IMR-90 (cell line): ENCODE data around the gene PTPRG. TPM values are rescaled to one million over a fixed set of nuclear protein-coding genes. Genes with fewer than 3 reads are reported as not detected.

Source experiments
- ATAC-seq: fragments of 200-7000 bp; cut with Tn5 transposase; 2 replicates; pipeline ENCODE4 v1.9.1; 2020; ENCODE audit warnings: low read depth, mild to moderate bottlenecking, moderate library complexity
- BruUV-seq: library from RNA; stranded (reverse); fragments of 400-500 nt; replicated peaks from 2 replicates; lab custom pipeline; 2021; lab: Mats Ljungman, UMichigan
- CTCF ChIA-PET: fragments of 300-600 bp; formaldehyde crosslinking; extraction: SDS; loops from one replicate; lab custom pipeline; 2021; ENCODE audit warnings: antibody characterized with exemption; lab: Yijun Ruan, JAX
- POLR2A ChIA-PET: fragments of 300-600 bp; sonication (Branson Sonifier 250); formaldehyde crosslinking; loops from one replicate; lab custom pipeline; 2022; ENCODE audit warnings: antibody characterized with exemption; ENCODE audit not compliant: unreplicated experiment; lab: Charles Lee
- DNase-seq: peaks from one replicate; pipeline ENCODE4 v3.0.0; 2013
- H2AFZ ChIP-seq: replicated peaks from 2 replicates; pipeline ENCODE3; 2013; ENCODE audit warnings: low read length, mild to moderate bottlenecking; ENCODE audit not compliant: poor library complexity
- H2AK5ac ChIP-seq: 2 replicates; pipeline ENCODE4 v1.6.1; 2013; ENCODE audit warnings: low read depth, low read length, inconsistent platforms
- H2AK9ac ChIP-seq: replicated peaks from 2 replicates; pipeline ENCODE3; 2013; ENCODE audit warnings: mild to moderate bottlenecking, low read depth, low read length, moderate library complexity; ENCODE audit not compliant: poor library complexity
- H2BK120ac ChIP-seq: 2 replicates; pipeline ENCODE4 v1.6.1; 2013; ENCODE audit warnings: low read depth, low read length, inconsistent platforms
- H2BK15ac ChIP-seq: 3 replicates; pipeline ENCODE4 v1.6.1; 2013; ENCODE audit warnings: low read depth, low read length, inconsistent platforms
- H2BK20ac ChIP-seq: 2 replicates; pipeline ENCODE4 v1.6.1; 2013; ENCODE audit warnings: low read depth, mild to moderate bottlenecking, inconsistent platforms, low read length, moderate library complexity
- H2BK5ac ChIP-seq: 2 replicates; pipeline ENCODE4 v1.6.1; 2013; ENCODE audit warnings: mild to moderate bottlenecking, low read depth, low read length, inconsistent platforms; ENCODE audit not compliant: poor library complexity, severe bottlenecking
- H3K14ac ChIP-seq: replicated peaks from 2 replicates; pipeline ENCODE4 v1.6.1; 2013; ENCODE audit warnings: low read depth, low read length, inconsistent platforms
- H3K18ac ChIP-seq: 2 replicates; pipeline ENCODE4 v1.6.1; 2013; ENCODE audit warnings: low read depth, low read length, control low read depth
- H3K23ac ChIP-seq: 2 replicates; pipeline ENCODE4 v1.6.1; 2013; ENCODE audit warnings: low read depth, low read length, inconsistent platforms
- H3K27ac ChIP-seq: 2 replicates; pipeline ENCODE4 v1.5.1; 2013; ENCODE audit warnings: mild to moderate bottlenecking, control low read depth, low read length; ENCODE audit not compliant: insufficient read depth
- H3K27me3 ChIP-seq: 2 replicates; pipeline ENCODE4 v1.6.1; 2013; ENCODE audit warnings: low read length; ENCODE audit not compliant: control insufficient read depth, insufficient read depth
- H3K36me3 ChIP-seq: 2 replicates; pipeline ENCODE4 v1.6.1; 2013; ENCODE audit warnings: low read length, mixed read lengths; ENCODE audit not compliant: control insufficient read depth, insufficient read depth
- H3K4ac ChIP-seq: 2 replicates; pipeline ENCODE4 v1.6.1; 2013; ENCODE audit warnings: low read depth, low read length, inconsistent platforms
- H3K4me1 ChIP-seq: 2 replicates; pipeline ENCODE4 v1.6.1; 2013; ENCODE audit warnings: low read length, mixed read lengths; ENCODE audit not compliant: control insufficient read depth, insufficient read depth
- H3K4me2 ChIP-seq: 2 replicates; pipeline ENCODE4 v1.6.1; 2013; ENCODE audit warnings: low read depth, mild to moderate bottlenecking, control low read depth, low read length, moderate library complexity
- H3K4me3 ChIP-seq: 2 replicates; pipeline ENCODE4 v1.5.1; 2013; ENCODE audit warnings: low read depth, mild to moderate bottlenecking, control low read depth, low read length, moderate library complexity; ENCODE audit not compliant: insufficient read depth
- H3K56ac ChIP-seq: 2 replicates; pipeline ENCODE4 v1.6.1; 2013; ENCODE audit warnings: low read length, inconsistent platforms; ENCODE audit not compliant: insufficient read depth; ENCODE audit errors: extremely low read depth
- H3K79me1 ChIP-seq, 2 experiments: 2 replicates each; pipeline ENCODE4 v1.6.1; 2013; ENCODE audit warnings: low read length in 2 of 2, inconsistent platforms in 1 of 2, low read depth in 1 of 2
- H3K9ac ChIP-seq: 2 replicates; pipeline ENCODE4 v1.6.1; 2013; ENCODE audit warnings: low read depth, low read length, control low read depth
- H3K9me1 ChIP-seq: 2 replicates; pipeline ENCODE4 v1.6.1; 2013; ENCODE audit warnings: low read length, inconsistent platforms; ENCODE audit not compliant: insufficient read depth
- H3K9me3 ChIP-seq: 2 replicates; pipeline ENCODE4 v1.6.1; 2013; ENCODE audit warnings: low read length; ENCODE audit not compliant: control insufficient read depth, insufficient read depth
- H4K20me1 ChIP-seq: 2 replicates; pipeline ENCODE4 v1.6.1; 2013; ENCODE audit warnings: low read length, inconsistent platforms; ENCODE audit not compliant: insufficient read depth
- H4K5ac ChIP-seq: 2 replicates; pipeline ENCODE4 v1.6.1; 2013; ENCODE audit warnings: mild to moderate bottlenecking, low read depth, low read length, control low read depth
- H4K8ac ChIP-seq, 2 experiments: 2 replicates each; pipeline ENCODE4 v1.6.1; 2013; ENCODE audit warnings: low read depth in 2 of 2, low read length in 2 of 2, control low read depth in 1 of 2, inconsistent platforms in 1 of 2
- H4K91ac ChIP-seq: 2 replicates; pipeline ENCODE4 v1.6.1; 2013; ENCODE audit warnings: low read depth, low read length, inconsistent platforms; ENCODE audit not compliant: insufficient read depth
- BHLHE40 ChIP-seq: fragments of 150-350 bp; IDR thresholded peaks from 2 replicates; pipeline ENCODE4 v1.6.1; 2016; ENCODE audit warnings: mild to moderate bottlenecking, low read depth, low read length
- CHD1 ChIP-seq: IDR thresholded peaks from 2 replicates; pipeline ENCODE4 v1.6.1; 2012; ENCODE audit warnings: low read depth, low read length, improper control_type of control experiment
- MAFK ChIP-seq: IDR thresholded peaks from 2 replicates; pipeline ENCODE4 v1.6.1; 2012; ENCODE audit warnings: low read depth, low read length, improper control_type of control experiment
- MAZ ChIP-seq: IDR thresholded peaks from 2 replicates; pipeline ENCODE4 v1.6.1; 2012; ENCODE audit warnings: low read depth, mild to moderate bottlenecking, low read length, improper control_type of control experiment, moderate library complexity, borderline replicate concordance
- MXI1 ChIP-seq: IDR thresholded peaks from 2 replicates; pipeline ENCODE4 v1.6.1; 2012; ENCODE audit warnings: low read depth, mild to moderate bottlenecking, low read length, moderate library complexity, borderline replicate concordance
- RAD21 ChIP-seq: IDR thresholded peaks from 2 replicates; pipeline ENCODE4 v1.6.1; 2012; ENCODE audit warnings: low read length, improper control_type of control experiment
- RCOR1 ChIP-seq: IDR thresholded peaks from 2 replicates; pipeline ENCODE4 v1.6.1; 2012; ENCODE audit warnings: mild to moderate bottlenecking, low read length, improper control_type of control experiment; ENCODE audit not compliant: insufficient replicate concordance
- RFX5 ChIP-seq: IDR thresholded peaks from 2 replicates; pipeline ENCODE4 v1.8.0; 2012; ENCODE audit warnings: low read depth, mild to moderate bottlenecking, low read length, moderate library complexity
- SMC3 ChIP-seq: fragments of 150-350 bp; IDR thresholded peaks from 2 replicates; pipeline ENCODE4 v1.6.1; 2016; ENCODE audit warnings: low read depth, mild to moderate bottlenecking, antibody characterized with exemption, low read length, moderate library complexity
- WGBS, 2 experiments: methylation state at CpG; one replicate each; pipeline versions ENCODE4 v1.1.5 to v1.1.7; 2013; ENCODE audit warnings: missing lambda C conversion rate in 2 of 2; ENCODE audit not compliant: insufficient read length in 1 of 2; ENCODE audit errors: extremely low coverage in 2 of 2; 5-methylcytosine and 5-hydroxymethylcytosine counted together
- dilution Hi-C: fragments of 300-500 bp; cut with HindIII; formaldehyde crosslinking; loops from one replicate; pipeline ENCODE4 v1.14.3; 2018; ENCODE audit warnings: low sequenced_read_pairs; ENCODE audit not compliant: unreplicated experiment
- in situ Hi-C: fragments of 300-500 bp; cut with MboI; formaldehyde crosslinking; loops from 3 replicates; pipeline ENCODE4 v1.14.3; 2019; ENCODE audit warnings: low sequenced_read_pairs, inconsistent platforms, mixed read lengths
- intact Hi-C: fragments of 100-400 bp; cut with micrococcal nuclease; formaldehyde crosslinking; loops from 2 replicates; pipeline ENCODE4 v1.10.0; 2022
- polyA plus RNA-seq, 3 experiments: library from polyadenylated mRNA; depleted of rRNA; stranded (reverse); fragments of >200 nt; gene quantifications; 2 replicates each; pipeline ENCODE4 v1.2.3, GENCODE V29; 2012; ENCODE audit warnings: low replicate concordance in 1 of 3
- total RNA-seq: library from RNA; depleted of rRNA; stranded (reverse); fragments of >200 nt; gene quantifications from 2 replicates; pipeline ENCODE4 v1.2.3, GENCODE V29; 2012
- TF ChIP-seq, protein P1 (sequence below): conservative IDR thresholded peaks from 2 replicates; pipeline ENCODE4 v1.5.1; 2012; ENCODE audit warnings: mild to moderate bottlenecking, low read depth, low read length, improper control_type of control experiment
- TF ChIP-seq, protein P2 (sequence below): fragments of 150-350 bp; IDR thresholded peaks from 2 replicates; pipeline ENCODE4 v1.6.1; 2017; ENCODE audit warnings: mild to moderate bottlenecking, antibody characterized with exemption, low read length, low read depth

Gene PTPRG
- total and polyA plus RNA-seq, 2 of the 4 experiments (the other 2 are of a cell fraction) = 7.7 to 31.0 TPM

- intact Hi-C loops = no loop called here
- Histone ChIP-seq H2BK5ac (no peak overlapping the region), H3K27ac (no peak overlapping the region), H4K5ac (no peak overlapping the region), H3K79me1 (peaks cover 10 to 53% of the 10 kb centered on the region in 2 experiments), H4K20me1 (peaks cover 14% of the 10 kb centered on the region; the same call in 1 of the 2 replicates), H2AK5ac (no peak overlapping the region), H2BK120ac (no peak overlapping the region), H3K4me3 (no peak overlapping the region), H3K4ac (no peak overlapping the region), H3K9ac (no peak overlapping the region), H3K18ac (no peak overlapping the region), H3K4me2 (no peak overlapping the region), H3K36me3 (no peaks in the 10 kb centered on the region), H2BK15ac (no peak overlapping the region), H3K4me1 (peaks cover 4% of the 10 kb centered on the region), H3K9me1 (peaks cover 16% of the 10 kb centered on the region), H2AFZ (no peak overlapping the region), H3K27me3 (no peaks in the 10 kb centered on the region), H2BK20ac (no peak overlapping the region), H3K56ac (no peak overlapping the region), H4K8ac (no peak overlapping the region), H2AK9ac (no peak overlapping the region), H3K9me3 (no peaks in the 10 kb centered on the region), H3K23ac (no peak overlapping the region), H4K91ac (no peak overlapping the region), H3K14ac (no peak overlapping the region)
- in situ Hi-C loops = no loop called here
- ATAC-seq (no peak), DNase-seq (no peak)
- TF ChIP-seq BHLHE40 = no peak
- no peak for TF ChIP-seq RAD21
- TF ChIP-seq CHD1 = no peak
- TF ChIP-seq, protein P1, sequence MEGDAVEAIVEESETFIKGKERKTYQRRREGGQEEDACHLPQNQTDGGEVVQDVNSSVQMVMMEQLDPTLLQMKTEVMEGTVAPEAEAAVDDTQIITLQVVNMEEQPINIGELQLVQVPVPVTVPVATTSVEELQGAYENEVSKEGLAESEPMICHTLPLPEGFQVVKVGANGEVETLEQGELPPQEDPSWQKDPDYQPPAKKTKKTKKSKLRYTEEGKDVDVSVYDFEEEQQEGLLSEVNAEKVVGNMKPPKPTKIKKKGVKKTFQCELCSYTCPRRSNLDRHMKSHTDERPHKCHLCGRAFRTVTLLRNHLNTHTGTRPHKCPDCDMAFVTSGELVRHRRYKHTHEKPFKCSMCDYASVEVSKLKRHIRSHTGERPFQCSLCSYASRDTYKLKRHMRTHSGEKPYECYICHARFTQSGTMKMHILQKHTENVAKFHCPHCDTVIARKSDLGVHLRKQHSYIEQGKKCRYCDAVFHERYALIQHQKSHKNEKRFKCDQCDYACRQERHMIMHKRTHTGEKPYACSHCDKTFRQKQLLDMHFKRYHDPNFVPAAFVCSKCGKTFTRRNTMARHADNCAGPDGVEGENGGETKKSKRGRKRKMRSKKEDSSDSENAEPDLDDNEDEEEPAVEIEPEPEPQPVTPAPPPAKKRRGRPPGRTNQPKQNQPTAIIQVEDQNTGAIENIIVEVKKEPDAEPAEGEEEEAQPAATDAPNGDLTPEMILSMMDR = no peak
- TF ChIP-seq MAZ = no peak
- no peak for TF ChIP-seq RFX5
- no peak for TF ChIP-seq MAFK
- TF ChIP-seq SMC3 = no peak
- TF ChIP-seq, protein P2, sequence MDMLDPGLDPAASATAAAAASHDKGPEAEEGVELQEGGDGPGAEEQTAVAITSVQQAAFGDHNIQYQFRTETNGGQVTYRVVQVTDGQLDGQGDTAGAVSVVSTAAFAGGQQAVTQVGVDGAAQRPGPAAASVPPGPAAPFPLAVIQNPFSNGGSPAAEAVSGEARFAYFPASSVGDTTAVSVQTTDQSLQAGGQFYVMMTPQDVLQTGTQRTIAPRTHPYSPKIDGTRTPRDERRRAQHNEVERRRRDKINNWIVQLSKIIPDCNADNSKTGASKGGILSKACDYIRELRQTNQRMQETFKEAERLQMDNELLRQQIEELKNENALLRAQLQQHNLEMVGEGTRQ = no peak
- no peak for TF ChIP-seq RCOR1
- TF ChIP-seq MXI1 = no peak
- POLR2A ChIA-PET = no interaction called here
- dilution Hi-C loops = no loop called here
- CTCF ChIA-PET = interaction anchor here (1.0 kb wide), 1 partner anchor 14 kb away, joined by 3 read pairs; no protein-coding TSS in a partner anchor
- 100% methylated on average over 1 of the region's 5 CpGs; no CpG with 5 or more reads in 1 of the 2 experiments for WGBS, 2 experiments
- BruUV-seq = no TSS peak
Observed at GRCh38 chr3:61922118-61922517, 360.7 kb downstream of the PTPRG start.
